Mucosa of descending colon (tissue), 3 donors: Measurements from ENCODE around the gene POLR3A. TPM values are rescaled to one million over a fixed set of nuclear protein-coding genes. Genes with fewer than 3 reads are reported as not detected.
A peak's percentile ranks its signal among the peaks of the same experiment; 100 is the strongest.
"Not testable (repeated sequence)": the region's sequence is repeated elsewhere in the genome, so short reads cannot be mapped to it uniquely, and the experiment has no call there.

Experiments used
- ATAC-seq: fragments of 200-7000 bp; cut with Tn5 transposase; one replicate; pipeline ENCODE4 v1.9.1; 2020; ENCODE audit warnings: mild to moderate bottlenecking, moderate library complexity
- DNase-seq, 3 donors: peaks; one replicate each; pipeline ENCODE4 v3.0.0-alpha.2; 2020
- H3K36me3 ChIP-seq: fragments of 200-600 bp; one replicate; pipeline ENCODE4 v1.8.0; 2021; ENCODE audit warnings: low read depth, mild to moderate bottlenecking
- H3K4me1 ChIP-seq: fragments of 200-600 bp; one replicate; pipeline ENCODE4 v1.8.0; 2021; ENCODE audit warnings: low read depth, mild to moderate bottlenecking
- H3K4me3 ChIP-seq: fragments of 200-600 bp; one replicate; pipeline ENCODE4 v1.8.0; 2021; ENCODE audit warnings: mild to moderate bottlenecking
- H3K9me3 ChIP-seq: fragments of 200-600 bp; one replicate; pipeline ENCODE4 v1.8.0; 2021; ENCODE audit warnings: mild to moderate bottlenecking
- intact Hi-C, 2 donors: fragments of 100-400 bp; cut with DNase I in 1 of 2; cut with micrococcal nuclease in 1 of 2; formaldehyde crosslinking; loops; one replicate each; pipeline versions ENCODE4 v1.11.0 to v1.11.1; 2022; cut with DNase I, micrococcal nuclease
- long read RNA-seq, 2 donors: library from polyadenylated mRNA; unstranded; transcript quantifications; one replicate each; pipeline ENCODE4 v2.0.0, GENCODE V29; 2019 to 2021
- total RNA-seq, 3 donors: library from RNA; stranded (reverse); fragmentation: NEBNext Ultra II Directional in 2 of 3; extraction: Animal tissue kit (Norgen Biotek cat#: 25700) in 2 of 3; gene quantifications; one replicate each; pipeline versions ENCODE4 v1.2.1 to v1.2.4, GENCODE V29; 2021 to 2023
- TF ChIP-seq, protein P1 (sequence below): fragments of 200-600 bp; IDR thresholded peaks from one replicate; pipeline ENCODE4 v1.8.0; 2022; ENCODE audit warnings: antibody characterized with exemption, mild to moderate bottlenecking
- donor health status: DM: no; HTN: no; CAD: no; lungs with moderate emphysema.
- donor health status: DM: no; HTN: no; CAD: no.
- donor health status: DM: no; HTN: yes; CAD: no.

Gene POLR3A
- total RNA-seq = 10 to 100 TPM; 13.9 to 14.1 (median 14.1) TPM
- long read RNA-seq, donor 1, full-length matches to known transcripts = 1 of 6 reads
- long read RNA-seq, donor 1, partial matches to known transcripts = 3 of 6 reads
- long read RNA-seq, donor 1, other reads (novel, unspliced or antisense) = 2 of 6 reads
- long read RNA-seq, donor 2, partial matches to known transcripts = 1 of 3 reads
- long read RNA-seq, donor 2, other reads (novel, unspliced or antisense) = 2 of 3 reads

DNA sequence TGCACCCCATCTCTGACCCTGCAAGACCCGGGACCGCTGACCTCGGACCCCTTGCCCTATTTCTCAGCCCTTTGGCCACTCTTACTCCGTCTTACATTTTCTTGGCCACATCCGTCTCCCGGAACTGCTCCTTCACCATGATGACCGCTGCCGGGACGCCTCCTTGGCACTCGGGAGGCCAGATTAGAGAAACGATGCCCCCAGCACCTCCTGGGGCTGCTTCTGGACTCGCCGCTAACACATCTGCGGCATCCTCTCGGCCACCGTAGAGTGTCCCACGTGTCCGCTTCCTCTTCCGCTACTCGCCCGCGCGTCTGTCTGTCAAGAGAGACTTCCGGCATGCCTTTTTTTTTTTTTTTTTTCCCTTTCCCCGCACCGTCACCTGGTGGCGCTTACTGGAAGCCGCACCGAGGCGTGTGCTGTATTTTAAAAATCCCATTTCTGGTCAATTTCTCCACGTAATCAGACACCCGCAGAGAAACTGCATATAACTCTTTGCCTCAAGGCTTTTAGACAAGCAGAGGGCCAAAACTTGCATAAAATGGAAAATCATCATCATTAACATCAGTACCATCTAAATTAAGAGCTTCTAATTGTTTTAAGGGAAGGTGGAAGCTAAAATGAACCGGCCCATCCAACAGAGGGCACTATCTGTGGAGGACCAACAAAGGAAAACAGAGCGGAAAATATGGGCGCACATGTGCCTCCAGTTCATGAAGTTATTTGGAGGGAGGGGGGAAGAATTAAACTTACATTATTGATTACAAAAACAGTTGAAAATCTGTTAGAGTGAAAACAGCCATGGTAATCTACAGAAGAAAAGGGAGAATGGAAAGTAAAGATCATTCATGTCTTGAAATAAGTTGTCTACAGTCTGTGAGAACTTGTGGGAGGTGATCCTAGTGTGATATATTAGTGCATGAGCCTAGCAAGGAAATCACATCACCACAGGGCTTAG is at the start of gene POLR3A:
Gene POLR3A, minus strand, starts transcription at position 247 of the 958 bp plus-strand sequence. Its CDS starts 108 bp downstream, at position 139.
- peak; percentile 85 for ATAC-seq
- peaks cover 22% of the 10 kb centered on the region for H3K4me1 ChIP-seq
- TF ChIP-seq, protein P1, sequence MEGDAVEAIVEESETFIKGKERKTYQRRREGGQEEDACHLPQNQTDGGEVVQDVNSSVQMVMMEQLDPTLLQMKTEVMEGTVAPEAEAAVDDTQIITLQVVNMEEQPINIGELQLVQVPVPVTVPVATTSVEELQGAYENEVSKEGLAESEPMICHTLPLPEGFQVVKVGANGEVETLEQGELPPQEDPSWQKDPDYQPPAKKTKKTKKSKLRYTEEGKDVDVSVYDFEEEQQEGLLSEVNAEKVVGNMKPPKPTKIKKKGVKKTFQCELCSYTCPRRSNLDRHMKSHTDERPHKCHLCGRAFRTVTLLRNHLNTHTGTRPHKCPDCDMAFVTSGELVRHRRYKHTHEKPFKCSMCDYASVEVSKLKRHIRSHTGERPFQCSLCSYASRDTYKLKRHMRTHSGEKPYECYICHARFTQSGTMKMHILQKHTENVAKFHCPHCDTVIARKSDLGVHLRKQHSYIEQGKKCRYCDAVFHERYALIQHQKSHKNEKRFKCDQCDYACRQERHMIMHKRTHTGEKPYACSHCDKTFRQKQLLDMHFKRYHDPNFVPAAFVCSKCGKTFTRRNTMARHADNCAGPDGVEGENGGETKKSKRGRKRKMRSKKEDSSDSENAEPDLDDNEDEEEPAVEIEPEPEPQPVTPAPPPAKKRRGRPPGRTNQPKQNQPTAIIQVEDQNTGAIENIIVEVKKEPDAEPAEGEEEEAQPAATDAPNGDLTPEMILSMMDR = peak; percentile 50
- DNase-seq = peak; percentile 95 to 97 (median 96)
- H3K36me3 ChIP-seq = peaks cover 5% of the 10 kb centered on the region
- intact Hi-C loops = no loop called here
- no peaks in the 10 kb centered on the region for H3K9me3 ChIP-seq
- peak within 1 kb of the TSS; percentile 81 for H3K4me3 ChIP-seq

DNA sequence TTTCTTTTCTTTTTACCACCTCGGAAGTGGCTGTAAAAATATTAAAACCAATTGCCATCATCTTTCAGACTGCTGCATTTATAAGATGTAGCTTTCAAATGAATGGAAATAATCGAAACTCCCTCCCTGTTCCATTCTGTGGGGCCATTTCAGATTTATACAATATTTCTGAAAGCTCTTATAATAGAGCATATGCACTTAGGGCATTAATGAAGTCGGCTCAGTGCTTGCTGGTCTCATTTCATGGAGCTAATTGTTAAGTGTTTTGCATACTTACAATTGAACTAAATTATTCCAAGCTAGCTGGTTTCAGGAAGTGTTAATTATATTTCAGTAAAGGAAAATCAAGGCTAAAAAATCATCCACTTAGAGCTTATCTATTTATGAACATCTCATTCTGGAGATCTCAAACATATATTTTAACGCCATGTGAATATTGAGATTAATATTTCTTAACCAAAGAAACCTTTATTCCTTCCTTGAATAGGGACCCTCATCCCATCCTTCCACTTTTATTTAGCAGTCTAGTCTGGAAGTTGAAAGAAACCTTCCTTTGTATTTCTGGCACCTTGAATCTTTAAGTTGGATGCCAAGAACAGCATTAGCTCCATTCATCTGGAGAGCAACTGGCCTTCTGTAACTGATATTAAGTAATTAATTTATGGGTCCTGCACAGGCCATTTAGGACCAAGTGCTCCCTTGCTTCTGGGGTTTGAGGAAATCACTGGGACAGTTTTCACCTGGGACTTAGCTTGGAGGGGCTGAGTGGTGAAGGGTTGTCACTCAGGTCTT is 49.4 kb upstream of the POLR3A start:
- DNase-seq (no peak), ATAC-seq (no peak)
- no peak overlapping the region for H3K4me3 ChIP-seq
- no peaks in the 10 kb centered on the region for H3K9me3 ChIP-seq
- intact Hi-C loops = no loop called here
- TF ChIP-seq, protein P1 = no peak
- no peaks in the 10 kb centered on the region for H3K4me1 ChIP-seq
- H3K36me3 ChIP-seq = no peaks in the 10 kb centered on the region

DNA sequence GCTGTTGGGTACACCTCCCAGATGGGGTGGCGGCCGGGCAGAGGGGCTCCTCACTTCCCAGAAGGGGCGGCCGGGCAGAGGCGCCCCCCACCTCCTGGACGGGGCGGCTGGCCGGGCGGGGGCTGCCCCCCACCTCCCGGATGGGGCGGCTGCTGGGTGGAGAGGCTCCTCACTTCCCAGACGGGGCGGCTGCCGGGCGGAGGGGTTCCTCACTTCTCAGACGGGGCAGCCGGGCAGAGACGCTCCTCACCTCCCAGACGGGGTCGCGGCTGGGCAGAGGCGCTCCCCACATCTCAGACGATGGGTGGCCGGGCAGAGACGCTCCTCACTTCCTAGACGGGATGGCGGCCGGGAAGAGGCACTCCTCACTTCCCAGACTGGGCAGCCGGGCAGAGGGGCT is 46.5 kb upstream of the POLR3A start:
- intact Hi-C loops, H3K4me1 ChIP-seq, DNase-seq, H3K4me3 ChIP-seq, H3K36me3 ChIP-seq, ATAC-seq, H3K9me3 ChIP-seq: not testable (repeated sequence)

DNA sequence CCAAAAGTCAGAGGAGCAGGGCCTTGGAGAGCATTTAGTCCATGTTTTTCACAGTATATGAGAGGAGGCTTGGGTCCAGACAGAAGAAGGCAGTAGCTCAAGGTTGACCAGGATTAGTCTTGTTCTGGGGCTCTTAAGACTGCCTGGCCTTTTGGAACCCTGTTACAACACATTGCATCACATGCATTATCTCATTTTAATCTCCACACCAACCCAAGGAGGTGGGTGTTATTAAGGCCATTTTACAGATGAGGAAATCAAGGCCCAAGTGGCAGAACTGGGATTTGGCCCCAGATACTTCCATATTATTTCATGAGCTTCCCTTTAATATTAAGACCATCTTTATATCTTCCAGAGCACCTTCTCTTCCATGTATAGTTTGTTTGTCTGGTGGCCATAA is 43.2 kb upstream of the POLR3A start:
- DNase-seq = no peak
- Histone ChIP-seq H3K9me3 (no peaks in the 10 kb centered on the region), H3K4me1 (no peaks in the 10 kb centered on the region), H3K4me3 (no peak overlapping the region), H3K36me3 (no peaks in the 10 kb centered on the region)
- ATAC-seq = no peak
- intact Hi-C loops = no loop called here
- TF ChIP-seq, protein P1 = no peak

DNA sequence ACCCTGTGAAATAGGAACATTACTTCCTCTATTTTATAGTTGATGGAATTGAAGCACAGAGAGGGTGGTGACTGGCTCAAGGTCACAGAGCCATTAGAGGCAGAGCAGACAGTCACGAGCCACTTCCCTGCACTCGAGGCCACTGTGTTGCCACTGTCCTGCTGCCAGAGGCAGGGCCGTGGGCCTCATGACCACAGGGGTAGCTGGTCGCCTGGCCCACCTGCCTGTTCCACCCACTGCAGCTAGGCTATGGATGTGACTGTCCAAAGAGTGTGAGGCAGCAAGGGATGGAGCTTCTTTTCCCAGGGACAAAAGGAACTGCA is 42.5 kb upstream of the POLR3A start:
- TF ChIP-seq, protein P1 = no peak

More for the DNA sequence above, 42.5 kb upstream of the POLR3A start:
- Histone ChIP-seq H3K9me3 (no peaks in the 10 kb centered on the region), H3K4me1 (no peaks in the 10 kb centered on the region), H3K4me3 (no peak overlapping the region), H3K36me3 (no peaks in the 10 kb centered on the region)
- intact Hi-C loops = no loop called here
- ATAC-seq (no peak), DNase-seq (no peak)
